Neuronal stem cell (in vitro differentiated cells): Measurements from ENCODE around the gene ANKRD40CL.

Experiments used
- DNase-seq: peaks from one replicate; pipeline ENCODE4 v3.0.0-alpha.2; 2013; ENCODE audit warnings: low spot score
- H2AFZ ChIP-seq: one replicate; pipeline ENCODE4 v1.6.1; 2013; ENCODE audit warnings: mild to moderate bottlenecking, low read length, inconsistent platforms
- H2AK5ac ChIP-seq: 2 replicates; pipeline ENCODE4 v1.6.1; 2013; ENCODE audit warnings: low read depth, mild to moderate bottlenecking, inconsistent platforms, low read length, moderate library complexity, mixed read lengths
- H2BK120ac ChIP-seq: 2 replicates; pipeline ENCODE4 v1.6.1; 2013; ENCODE audit warnings: low read depth, mild to moderate bottlenecking, inconsistent platforms, low read length, moderate library complexity, mixed read lengths
- H2BK12ac ChIP-seq: one replicate; pipeline ENCODE4 v1.6.1; 2013; ENCODE audit warnings: low read length, inconsistent platforms
- H2BK15ac ChIP-seq: 2 replicates; pipeline ENCODE4 v1.6.1; 2013; ENCODE audit warnings: mild to moderate bottlenecking, low read length, inconsistent platforms, mixed read lengths
- H2BK5ac ChIP-seq: one replicate; pipeline ENCODE4 v1.6.1; 2013; ENCODE audit warnings: inconsistent platforms, mild to moderate bottlenecking, low read length, moderate library complexity
- H3K14ac ChIP-seq: one replicate; pipeline ENCODE4 v1.6.1; 2013; ENCODE audit warnings: low read length, inconsistent platforms
- H3K18ac ChIP-seq: 2 replicates; pipeline ENCODE4 v1.6.1; 2013; ENCODE audit warnings: low read length, inconsistent platforms
- H3K23ac ChIP-seq: 2 replicates; pipeline ENCODE4 v1.6.1; 2013; ENCODE audit warnings: low read depth, mild to moderate bottlenecking, mixed read lengths, low read length, inconsistent platforms; ENCODE audit not compliant: poor library complexity
- H3K27ac ChIP-seq: replicated peaks from 3 replicates; pipeline ENCODE4 v1.5.1; 2013; ENCODE audit warnings: low read length, inconsistent platforms
- H3K27me3 ChIP-seq, 3 experiments: 2 replicates each; pipeline ENCODE4 v1.6.1; 2013; ENCODE audit warnings: low read length in 3 of 3, mild to moderate bottlenecking in 2 of 3, inconsistent platforms in 1 of 3, low read depth in 1 of 3, mixed read lengths in 1 of 3, moderate library complexity in 1 of 3; ENCODE audit not compliant: control insufficient read depth in 3 of 3, insufficient read depth in 3 of 3
- H3K36me3 ChIP-seq, 2 donors: replicated peaks in 1 of 2; 2 replicates each; pipeline ENCODE4 v1.6.1; 2013; ENCODE audit warnings: low read length in 2 of 2; ENCODE audit not compliant: control insufficient read depth in 2 of 2, insufficient read depth in 2 of 2
- H3K4ac ChIP-seq: 2 replicates; pipeline ENCODE4 v1.6.1; 2013; ENCODE audit warnings: inconsistent platforms, mild to moderate bottlenecking, low read length, moderate library complexity
- H3K4me1 ChIP-seq, 2 donors: 1 replicate in 1 of 2; 2 replicates in 1 of 2; pipeline ENCODE4 v1.6.1; 2013; ENCODE audit warnings: low read length in 2 of 2, low read depth in 1 of 2; ENCODE audit not compliant: control insufficient read depth in 2 of 2, insufficient read depth in 1 of 2
- H3K4me2 ChIP-seq: one replicate; pipeline ENCODE4 v1.6.1; 2013; ENCODE audit warnings: mild to moderate bottlenecking, low read length, inconsistent platforms; ENCODE audit not compliant: insufficient read depth, poor library complexity, severe bottlenecking
- H3K4me3 ChIP-seq, 2 donors: 2 replicates each; pipeline ENCODE4 v1.5.1; 2013; ENCODE audit warnings: low read length in 2 of 2, mild to moderate bottlenecking in 2 of 2, inconsistent platforms in 1 of 2, moderate library complexity in 1 of 2
- H3K79me1 ChIP-seq: one replicate; pipeline ENCODE4 v1.6.1; 2013; ENCODE audit warnings: low read depth, mild to moderate bottlenecking, inconsistent platforms, low read length, moderate library complexity
- H3K9ac ChIP-seq: one replicate; pipeline ENCODE4 v1.6.1; 2013; ENCODE audit warnings: mild to moderate bottlenecking, low read depth, low read length, inconsistent platforms; ENCODE audit not compliant: poor library complexity
- H3K9me3 ChIP-seq, 2 donors: replicated peaks in 1 of 2; 2 replicates each; pipeline versions ENCODE3 to v1.6.1; 2013; ENCODE audit warnings: low read length in 2 of 2, mild to moderate bottlenecking in 2 of 2, inconsistent platforms in 1 of 2, low read depth in 1 of 2, mixed read lengths in 1 of 2, moderate library complexity in 1 of 2; ENCODE audit not compliant: control insufficient read depth in 2 of 2, insufficient read depth in 1 of 2
- H4K8ac ChIP-seq: one replicate; pipeline ENCODE4 v1.6.1; 2013; ENCODE audit warnings: low read depth, mild to moderate bottlenecking, inconsistent platforms, low read length, moderate library complexity
- H4K91ac ChIP-seq: one replicate; pipeline ENCODE4 v1.6.1; 2013; ENCODE audit warnings: low read length, low read depth, mild to moderate bottlenecking, inconsistent platforms; ENCODE audit not compliant: poor library complexity
- WGBS, 2 donors: extraction: QIAGEN DNeasy Blood & Tissue Kit; methylation state at CpG; one replicate each; pipeline ENCODE4 v1.1.7; 2013; ENCODE audit warnings: missing lambda C conversion rate in 2 of 2, mixed read lengths in 1 of 2; ENCODE audit not compliant: insufficient read length in 2 of 2, insufficient replicate concordance in 1 of 2; ENCODE audit errors: extremely low coverage in 2 of 2; 5-methylcytosine and 5-hydroxymethylcytosine counted together

Gene ANKRD40CL

DNA sequence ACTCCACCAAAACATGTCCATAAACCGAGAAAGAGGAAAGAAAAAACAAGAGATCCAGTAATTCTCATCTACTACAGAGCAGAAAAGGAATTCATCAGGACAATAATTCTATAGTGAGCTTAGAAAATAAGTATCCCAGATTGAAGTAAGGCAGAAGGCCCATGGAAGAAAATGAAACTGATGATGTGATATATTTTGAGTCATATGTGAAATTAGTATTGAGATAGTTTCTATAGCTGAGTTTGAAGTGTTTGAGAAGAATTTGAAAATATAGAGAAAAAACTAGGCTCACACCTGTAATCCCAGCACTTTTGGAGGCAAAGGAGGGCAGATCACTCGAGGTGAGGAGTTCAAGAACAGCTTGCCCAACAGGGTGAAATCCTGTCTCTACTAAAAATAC lies 28.2 kb downstream of the ANKRD40CL start:
- no peak overlapping the region for H2BK5ac ChIP-seq
- H3K9me3 ChIP-seq, result peaks cover 0 to 3% of the 10 kb centered on the region in 2 donors
- no peak overlapping the region for H2BK120ac ChIP-seq
- no peak overlapping the region for H2AK5ac ChIP-seq
- no CpG with 5 or more reads among the region's 2 CpGs for WGBS, 2 donors
- no peak overlapping the region for H3K18ac ChIP-seq
- H3K14ac ChIP-seq, result no peak overlapping the region
- no peak overlapping the region for H3K23ac ChIP-seq
- H2AFZ ChIP-seq, result no peak overlapping the region
- H3K27ac ChIP-seq, result no peak overlapping the region
- no peak overlapping the region for H3K4me2 ChIP-seq
- H4K91ac ChIP-seq, result no peak overlapping the region
- DNase-seq, result no peak
- peaks cover 27 to 90% of the 10 kb centered on the region in 2 donors for H3K36me3 ChIP-seq
- no peak overlapping the region for H3K4me3 ChIP-seq
- H4K8ac ChIP-seq, result no peak overlapping the region
- H3K79me1 ChIP-seq, result peaks cover 6% of the 10 kb centered on the region
- no peaks in the 10 kb centered on the region for H3K27me3 ChIP-seq
- H3K4ac ChIP-seq, result no peak overlapping the region
- no peak overlapping the region for H2BK12ac ChIP-seq
- peaks cover 0 to 6% of the 10 kb centered on the region in 2 donors for H3K4me1 ChIP-seq
- no peak overlapping the region for H3K9ac ChIP-seq
- no peak overlapping the region for H2BK15ac ChIP-seq

DNA sequence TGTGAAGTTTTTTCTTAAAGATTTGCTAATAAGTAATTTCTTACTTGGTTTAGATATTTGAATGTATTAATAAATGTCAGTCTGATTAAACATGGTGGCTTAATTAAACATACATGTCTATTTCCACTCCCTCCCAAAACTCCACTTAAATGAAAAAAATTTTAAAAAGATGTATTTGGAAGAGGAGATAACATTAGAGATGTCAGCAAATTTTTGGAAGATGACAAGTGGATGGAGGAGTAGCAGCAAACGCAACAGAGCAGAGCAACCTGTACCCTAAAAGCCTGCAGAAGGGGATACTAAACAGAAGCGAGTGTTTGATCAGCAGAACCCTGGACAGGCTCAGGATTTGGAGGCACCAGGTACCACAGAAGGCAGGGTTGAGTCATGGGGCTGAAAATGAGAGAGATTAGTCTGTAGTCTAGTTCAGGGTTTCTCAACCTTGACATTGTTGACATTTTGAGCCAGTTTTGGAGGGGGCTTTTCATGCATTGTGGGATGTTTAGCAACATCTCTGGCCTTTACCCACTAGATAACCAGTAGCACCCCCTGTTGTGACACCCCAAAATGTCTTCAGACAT lies 30.1 kb downstream of the ANKRD40CL start:
- Histone ChIP-seq H3K23ac (no peak overlapping the region), H3K9me3 (peaks cover 0 to 3% of the 10 kb centered on the region in 2 donors), H2BK120ac (no peak overlapping the region), H3K27ac (no peak overlapping the region), H3K4me3 (no peak overlapping the region), H2BK12ac (no peak overlapping the region), H3K18ac (no peak overlapping the region), H4K91ac (no peak overlapping the region), H2AK5ac (no peak overlapping the region), H3K4me2 (no peak overlapping the region), H3K14ac (no peak overlapping the region), H2BK15ac (no peak overlapping the region), H4K8ac (no peak overlapping the region), H2BK5ac (no peak overlapping the region), H2AFZ (no peak overlapping the region), H3K4ac (no peak overlapping the region), H3K36me3 (peaks cover 18 to 84% of the 10 kb centered on the region in 2 donors), H3K9ac (no peak overlapping the region), H3K79me1 (peaks cover 6% of the 10 kb centered on the region), H3K4me1 (peaks cover 0 to 6% of the 10 kb centered on the region in 2 donors), H3K27me3 (no peaks in the 10 kb centered on the region)
- DNase-seq, result no peak
- WGBS, 2 donors, result no CpG with 5 or more reads among the region's 2 CpGs

DNA sequence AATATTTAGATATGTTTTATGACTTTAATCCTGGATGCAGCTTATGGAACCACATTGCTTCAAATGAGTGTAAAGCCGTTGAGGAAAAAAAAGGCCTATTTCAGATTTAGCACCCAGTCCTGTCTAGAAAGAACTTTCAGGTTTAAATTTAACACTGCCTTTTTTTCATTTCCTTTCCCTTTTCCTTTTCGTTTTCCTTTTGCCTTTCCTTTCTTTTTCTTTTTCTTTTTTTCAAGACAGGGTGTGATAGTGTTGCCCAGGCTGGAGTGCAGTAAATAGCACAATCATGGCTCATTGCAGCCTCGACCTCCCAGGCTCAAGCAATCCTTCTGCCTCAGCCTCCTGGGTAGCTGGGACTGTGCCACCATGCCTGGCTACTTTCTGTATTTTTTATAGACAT lies 32.0 kb downstream of the ANKRD40CL start:
- no peak overlapping the region for H2AFZ ChIP-seq
- H3K4me2 ChIP-seq, result no peak overlapping the region
- peaks cover 8 to 73% of the 10 kb centered on the region in 2 donors for H3K36me3 ChIP-seq
- H3K4me3 ChIP-seq, result no peak overlapping the region
- DNase-seq, result no peak
- H3K18ac ChIP-seq, result no peak overlapping the region
- no peaks in the 10 kb centered on the region for H3K27me3 ChIP-seq
- H3K79me1 ChIP-seq, result peaks cover 4% of the 10 kb centered on the region
- no peak overlapping the region for H3K27ac ChIP-seq
- no peak overlapping the region for H2BK5ac ChIP-seq
- no CpG with 5 or more reads among the region's 3 CpGs for WGBS, 2 donors
- H3K23ac ChIP-seq, result no peak overlapping the region
- H2BK15ac ChIP-seq, result no peak overlapping the region
- H2BK120ac ChIP-seq, result no peak overlapping the region
- H3K9me3 ChIP-seq, result peaks cover 0 to 3% of the 10 kb centered on the region in 2 donors
- no peak overlapping the region for H3K9ac ChIP-seq
- no peak overlapping the region for H4K91ac ChIP-seq
- no peak overlapping the region for H4K8ac ChIP-seq
- H3K4ac ChIP-seq, result no peak overlapping the region
- H2AK5ac ChIP-seq, result no peak overlapping the region
- no peak overlapping the region for H3K14ac ChIP-seq
- peaks cover 0 to 6% of the 10 kb centered on the region in 2 donors for H3K4me1 ChIP-seq
- H2BK12ac ChIP-seq, result no peak overlapping the region

DNA sequence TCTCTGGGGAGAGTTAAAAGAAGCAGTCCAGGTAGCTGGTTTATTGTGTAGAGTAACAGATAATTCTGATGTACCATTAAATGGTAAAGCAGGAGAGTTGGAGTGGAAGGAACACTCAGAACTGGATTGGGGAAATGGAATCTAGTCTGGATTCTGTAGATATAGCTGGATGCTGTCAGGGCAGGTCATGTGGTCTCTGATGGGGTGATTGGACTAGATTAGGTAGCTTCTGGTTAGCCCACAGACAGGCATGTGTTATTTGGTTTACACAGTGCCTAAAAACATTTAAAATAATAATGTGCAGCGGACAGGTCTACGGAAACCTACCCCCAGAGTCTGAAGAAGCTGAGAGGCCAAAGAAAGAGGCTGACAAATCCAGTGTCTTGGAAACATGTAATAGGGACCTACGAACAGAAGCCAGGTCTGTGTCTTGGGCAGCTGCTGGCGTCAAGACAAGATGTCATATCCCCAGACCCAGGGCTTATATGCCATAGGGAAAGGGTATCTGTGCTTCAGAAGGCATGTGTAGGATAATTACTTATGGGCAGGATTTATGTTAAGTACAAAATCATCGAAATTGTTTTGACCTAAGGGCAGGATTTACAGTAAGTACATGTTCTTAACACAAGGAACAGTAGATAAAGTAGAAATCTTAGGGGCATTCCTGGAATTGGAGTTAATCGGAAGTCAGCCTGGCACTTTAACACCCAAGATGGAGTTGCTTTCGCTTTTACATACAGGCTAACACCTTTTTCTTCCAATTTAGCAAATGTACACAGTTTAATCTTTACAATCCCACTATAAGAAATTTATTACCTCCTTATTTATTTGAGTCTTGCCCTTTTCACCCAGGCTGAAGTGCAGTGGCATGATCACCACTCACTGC lies 35.5 kb downstream of the ANKRD40CL start:
- Histone ChIP-seq H2BK120ac (no peak overlapping the region), H3K14ac (no peak overlapping the region), H4K8ac (no peak overlapping the region), H3K36me3 (peaks cover 2 to 48% of the 10 kb centered on the region in 2 donors), H4K91ac (no peak overlapping the region), H3K79me1 (peaks cover 7% of the 10 kb centered on the region), H2AK5ac (no peak overlapping the region), H3K18ac (no peak overlapping the region), H2AFZ (no peak overlapping the region), H2BK15ac (no peak overlapping the region), H2BK5ac (no peak overlapping the region), H3K4me3 (no peak overlapping the region), H3K23ac (no peak overlapping the region), H3K9ac (no peak overlapping the region), H3K27me3 (no peaks in the 10 kb centered on the region), H3K9me3 (peaks cover 0 to 2% of the 10 kb centered on the region in 2 donors), H3K4ac (no peak overlapping the region), H3K4me2 (no peak overlapping the region), H3K4me1 (peaks cover 0 to 4% of the 10 kb centered on the region in 2 donors), H2BK12ac (no peak overlapping the region), H3K27ac (no peak overlapping the region)
- no peak for DNase-seq
- no CpG with 5 or more reads among the region's 7 CpGs for WGBS, 2 donors
